Measurements from ENCODE around the gene AHCYL2.
"Not testable (repeated sequence)": the region's sequence is repeated elsewhere in the genome, so short reads cannot be mapped to it uniquely, and the experiment has no call there.

The AHCYL2 gene

DNA sequence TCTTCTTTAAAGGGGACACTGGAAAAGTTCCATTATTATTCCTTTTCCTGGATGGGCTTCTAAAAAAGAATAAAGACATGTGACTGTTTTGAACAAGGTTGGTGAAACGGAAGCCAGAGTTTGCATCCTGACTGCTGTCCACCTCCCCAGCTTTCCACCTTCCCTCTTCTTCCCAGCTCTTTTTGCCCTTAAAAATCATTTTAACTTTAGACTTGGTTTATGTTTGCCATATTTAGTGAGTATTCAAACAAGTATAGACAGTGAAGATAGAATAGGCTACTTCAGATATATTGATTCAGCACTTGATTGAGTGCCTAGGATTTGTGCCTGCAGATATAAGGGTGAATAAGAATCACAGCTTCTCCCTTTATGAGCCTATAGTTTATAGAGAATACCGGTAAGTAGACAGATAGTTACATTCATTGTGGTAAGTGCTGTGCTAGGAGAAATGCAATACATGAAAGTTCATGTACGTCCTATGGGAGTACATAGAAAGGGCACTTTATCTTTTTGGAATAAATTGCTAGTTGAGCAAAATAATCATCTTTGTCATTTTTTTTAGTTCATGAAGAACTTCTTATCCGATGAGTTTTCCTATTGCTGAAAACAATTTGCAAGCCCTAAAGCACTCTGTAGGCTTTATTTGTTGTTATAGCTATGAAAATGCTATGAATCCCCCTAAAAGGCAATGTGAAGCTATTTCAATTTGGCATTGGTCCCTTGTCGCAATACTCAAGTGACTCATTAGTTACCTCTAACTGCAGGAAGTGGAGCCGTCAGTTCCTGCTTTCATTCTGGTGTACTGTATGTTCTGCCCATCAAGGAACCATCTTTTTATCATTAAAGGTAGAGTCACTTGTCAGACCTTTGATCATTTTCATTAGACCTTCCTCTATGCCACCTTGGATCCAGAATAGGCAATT is 152.2 kb downstream of the AHCYL2 start:
- no peak for DNase-seq (ENCODE audit: low read depth in 4 of 4, low spot score in 1 of 4)

DNA sequence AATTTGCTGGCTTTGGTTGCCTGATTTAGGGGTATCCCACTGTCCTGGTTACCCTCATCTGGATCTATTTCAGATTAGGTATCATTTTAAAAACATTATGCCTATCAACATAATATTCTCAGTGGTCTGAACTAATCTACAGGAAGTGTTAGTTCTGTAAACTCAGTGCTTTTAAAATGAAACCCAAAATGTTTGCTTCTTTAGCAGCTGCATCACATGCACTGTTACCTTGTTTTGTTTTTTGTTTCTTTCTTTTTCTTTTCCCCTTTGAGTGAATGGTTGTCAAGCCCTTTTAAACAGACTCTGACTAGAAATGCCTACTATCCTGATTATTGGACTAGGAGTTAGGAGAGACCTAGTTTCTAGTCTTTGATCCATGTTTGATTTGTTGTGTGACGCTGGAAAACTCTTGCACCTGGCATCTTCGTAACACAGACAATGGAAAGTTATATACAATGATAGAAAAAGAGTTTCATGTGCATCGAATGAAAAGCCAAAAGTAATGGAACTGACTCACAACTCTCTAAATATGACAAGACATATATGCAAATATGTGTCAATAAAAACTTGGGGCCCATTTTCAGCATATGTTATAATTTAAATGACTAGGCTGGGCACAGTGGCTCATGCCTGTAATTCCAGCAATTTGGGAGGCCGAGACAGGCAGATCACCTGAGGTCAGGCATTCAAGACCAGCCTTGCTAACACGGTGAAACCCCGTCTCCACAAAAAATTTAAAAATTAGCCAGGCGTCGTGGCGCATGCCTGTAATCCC is 157.1 kb downstream of the AHCYL2 start:
- DNase-seq (ENCODE audit: low read depth in 4 of 4, low spot score in 1 of 4), result no peak

DNA sequence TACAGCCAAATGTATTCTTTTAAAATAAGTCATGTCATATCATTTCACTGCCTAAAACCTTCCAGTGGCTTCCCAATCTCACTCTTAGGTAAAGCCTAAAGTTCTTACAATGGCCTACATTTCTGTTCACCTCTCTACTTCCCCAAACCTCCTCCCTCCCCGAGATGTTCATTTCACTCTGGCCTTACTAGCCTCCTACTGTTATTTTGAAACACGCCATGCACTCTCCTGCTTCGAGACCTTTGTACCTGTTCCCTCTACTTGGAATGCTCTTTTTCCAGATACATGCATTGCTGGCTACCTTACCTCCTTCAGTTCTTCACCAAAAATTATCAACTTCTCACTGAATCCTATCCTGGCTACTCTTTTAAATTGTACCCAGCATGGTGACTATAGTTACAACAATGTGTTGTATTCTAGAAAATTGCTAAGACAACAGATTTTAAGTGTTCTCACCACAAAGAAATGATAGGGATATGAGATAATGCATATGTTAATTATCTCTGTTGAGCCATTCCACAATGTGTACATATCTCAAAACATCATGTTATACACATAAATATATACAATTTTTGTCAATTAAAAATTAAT is 158.8 kb downstream of the AHCYL2 start:
- no peak for DNase-seq (ENCODE audit: low read depth in 4 of 4, low spot score in 1 of 4)

DNA sequence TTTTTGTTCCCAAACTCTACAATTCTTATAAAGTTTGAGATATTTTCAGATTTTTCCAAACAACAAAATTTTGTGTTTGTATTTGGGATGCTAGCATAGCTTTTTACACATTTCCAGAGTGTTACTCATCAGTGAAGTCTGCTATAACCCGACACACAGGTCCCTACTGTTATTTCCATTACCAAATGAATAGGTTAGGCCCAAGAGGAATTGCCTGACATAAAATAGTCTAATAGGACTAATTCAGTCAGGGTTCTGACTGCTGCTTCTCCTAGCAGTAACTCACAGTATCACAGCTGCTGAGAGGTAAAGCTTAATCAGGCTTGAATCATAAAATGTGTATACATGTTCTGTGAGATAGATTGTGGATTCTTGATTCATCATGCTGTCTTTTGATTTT is 160.3 kb downstream of the AHCYL2 start:
- DNase-seq (ENCODE audit: low read depth in 4 of 4, low spot score in 1 of 4), result no peak

DNA sequence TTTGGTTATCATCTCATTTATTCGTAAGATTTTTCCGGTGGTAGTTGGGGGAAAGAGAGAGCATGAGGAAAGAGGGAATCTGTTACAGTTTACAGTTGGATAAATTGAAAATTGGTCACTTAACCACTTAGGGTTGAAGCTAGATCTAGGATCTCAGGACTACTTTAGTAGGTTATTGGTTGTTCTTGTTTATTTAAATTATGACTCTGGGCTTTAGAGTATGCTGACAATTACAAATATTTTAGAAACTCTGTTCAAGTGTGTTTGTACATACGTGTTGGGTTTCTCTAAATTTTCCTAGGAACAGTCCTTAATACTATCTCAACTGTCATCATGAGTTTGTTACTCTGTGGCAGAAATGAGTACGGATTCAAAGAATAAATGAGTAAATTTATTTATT is 160.8 kb downstream of the AHCYL2 start:
- no peak for DNase-seq (ENCODE audit: low read depth in 4 of 4, low spot score in 1 of 4)

DNA sequence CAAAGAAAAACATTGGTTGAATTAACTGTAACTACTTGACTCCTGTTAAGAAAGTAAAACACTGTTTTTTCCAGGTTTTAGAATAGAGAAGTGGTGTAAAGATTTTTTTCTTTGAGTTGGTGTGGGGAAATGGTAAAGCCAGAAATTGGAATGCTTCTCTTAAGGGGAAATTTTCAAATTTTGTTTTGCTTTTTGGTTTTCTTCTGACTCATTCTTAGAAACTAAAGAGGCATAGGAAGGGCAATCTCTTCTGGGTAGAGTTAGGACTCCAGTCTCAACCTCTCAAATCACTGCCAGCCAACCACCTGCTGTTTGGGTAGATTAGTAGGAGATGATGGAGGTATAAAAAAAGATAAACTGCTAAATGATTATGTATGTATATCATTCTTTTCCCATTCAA is 161.7 kb downstream of the AHCYL2 start:
- no peak for DNase-seq (ENCODE audit: low read depth in 4 of 4, low spot score in 1 of 4)

DNA sequence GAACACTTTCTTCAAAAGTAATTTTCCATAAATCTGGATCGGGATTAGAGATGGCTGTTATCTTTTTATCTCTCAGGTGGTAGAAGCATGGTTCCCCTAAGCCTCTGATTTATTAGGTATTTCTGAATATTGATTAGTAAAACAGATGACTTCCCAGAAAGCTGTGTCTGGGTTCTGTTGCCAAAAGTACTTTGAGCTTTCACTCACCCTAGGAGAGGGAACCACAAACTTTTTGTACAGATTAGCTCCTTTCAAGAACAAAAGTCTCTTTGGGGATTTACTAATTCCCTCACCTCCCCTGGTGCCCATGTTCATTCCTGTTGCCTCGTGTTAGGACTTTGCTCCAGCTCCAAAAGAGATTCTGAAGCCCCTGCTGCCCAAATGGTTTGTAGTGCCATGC is 162.7 kb downstream of the AHCYL2 start:
- DNase-seq (ENCODE audit: low read depth in 4 of 4, low spot score in 1 of 4), result no peak

DNA sequence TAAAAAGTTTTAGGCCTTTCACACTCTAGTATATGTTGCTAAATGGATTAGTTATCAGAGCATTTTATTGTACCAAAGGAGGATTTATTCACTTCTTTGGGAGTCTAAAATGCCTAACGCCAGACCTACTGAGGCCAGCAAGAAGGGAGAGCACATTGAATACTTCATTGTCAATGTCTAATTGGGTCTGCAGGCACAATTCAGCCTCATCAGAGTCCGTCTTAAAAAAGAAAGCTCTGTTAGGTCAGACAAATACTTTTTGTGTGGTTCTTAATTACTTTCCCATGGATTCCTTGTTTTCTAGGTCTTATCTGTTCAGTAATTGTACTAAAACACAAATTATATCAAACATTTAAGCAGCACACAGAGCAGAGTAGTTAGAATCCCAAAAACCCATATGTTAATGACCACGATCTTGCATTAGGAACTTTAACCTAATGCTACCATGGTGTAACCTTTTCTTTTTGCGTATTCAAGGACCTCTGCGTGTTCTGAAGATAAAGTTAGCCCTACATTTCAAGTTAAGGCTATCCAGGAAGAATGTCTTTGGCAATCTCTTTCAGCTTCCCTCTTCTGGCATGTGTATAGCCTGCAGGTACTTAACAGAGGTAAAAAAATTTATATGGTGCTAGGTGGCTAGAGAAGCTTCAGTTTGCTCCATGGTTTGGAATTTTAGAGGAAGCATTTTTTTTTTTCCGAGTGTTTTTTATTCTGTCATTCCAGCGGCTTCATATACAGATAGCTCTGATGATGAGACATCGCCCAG is 163.7 kb downstream of the AHCYL2 start:
- DNase-seq (ENCODE audit: low read depth in 4 of 4, low spot score in 1 of 4), result no peak

DNA sequence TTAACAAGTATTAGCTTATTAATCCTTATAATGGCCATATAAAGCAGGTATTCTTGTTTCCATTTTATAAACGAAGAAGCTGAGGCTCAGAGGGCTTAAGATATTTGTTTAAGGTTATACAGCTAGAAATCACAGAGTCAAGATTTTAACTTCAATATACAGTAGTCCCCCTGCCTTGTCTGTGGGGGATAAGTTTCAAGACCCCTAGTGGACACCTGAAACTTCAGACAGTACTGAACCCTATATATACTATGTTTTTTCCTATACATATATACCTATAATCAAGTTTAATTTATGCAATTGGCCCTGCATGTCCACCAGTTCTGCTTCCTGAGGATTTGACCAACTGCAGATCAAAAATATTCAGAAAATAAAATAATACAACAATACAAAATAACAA is 165.0 kb downstream of the AHCYL2 start:
- no peak for DNase-seq (ENCODE audit: low read depth in 4 of 4, low spot score in 1 of 4)

DNA sequence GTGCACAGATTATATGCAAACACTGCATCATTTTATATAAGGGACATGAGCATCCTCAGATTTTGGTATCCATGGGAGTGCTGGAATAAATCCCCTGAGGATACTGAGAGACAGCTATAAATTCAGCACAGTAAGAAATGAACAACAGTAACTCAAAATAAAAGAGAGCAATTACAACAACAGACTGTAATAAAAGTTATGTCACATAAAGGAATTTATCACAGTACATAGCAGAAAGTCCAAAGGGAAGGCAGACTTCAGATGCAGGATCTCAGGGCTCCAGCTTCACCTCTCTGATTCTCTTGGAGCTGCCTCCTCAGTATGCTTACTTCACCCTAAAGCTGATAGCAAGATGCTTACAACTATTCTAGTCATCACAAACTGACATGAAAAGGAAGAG is 165.5 kb downstream of the AHCYL2 start:
- no peak for DNase-seq (ENCODE audit: low read depth in 4 of 4, low spot score in 1 of 4)

DNA sequence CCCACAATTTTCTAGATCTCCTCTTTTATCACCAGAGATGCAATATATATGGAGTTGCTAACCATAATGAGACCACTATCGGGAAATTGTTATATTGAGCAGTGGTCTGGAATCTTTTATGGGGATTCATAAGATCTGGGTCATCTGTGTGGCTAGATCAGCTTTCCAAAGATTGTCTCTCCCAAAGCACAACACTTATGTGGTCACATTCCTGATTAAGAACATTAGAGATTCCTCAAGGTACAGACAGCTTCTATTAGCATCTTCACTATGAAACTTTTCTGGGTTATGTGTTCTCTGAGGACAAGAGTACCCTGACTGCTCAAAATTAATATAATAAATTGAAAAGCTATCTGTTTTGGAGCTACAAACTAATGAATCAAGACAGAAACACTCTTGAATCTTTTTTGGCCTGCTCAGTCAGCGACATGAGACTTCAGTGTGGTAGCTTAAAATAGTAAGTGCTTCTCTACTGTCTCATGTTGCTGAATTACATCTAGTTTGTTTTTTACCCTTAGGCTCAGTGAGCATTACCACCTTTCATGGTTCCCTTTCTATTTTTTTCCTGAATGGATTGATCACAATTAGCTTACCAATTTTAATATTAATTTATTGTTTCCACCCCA is 166.8 kb downstream of the AHCYL2 start:
- no peak for DNase-seq (ENCODE audit: low read depth in 4 of 4, low spot score in 1 of 4)

DNA sequence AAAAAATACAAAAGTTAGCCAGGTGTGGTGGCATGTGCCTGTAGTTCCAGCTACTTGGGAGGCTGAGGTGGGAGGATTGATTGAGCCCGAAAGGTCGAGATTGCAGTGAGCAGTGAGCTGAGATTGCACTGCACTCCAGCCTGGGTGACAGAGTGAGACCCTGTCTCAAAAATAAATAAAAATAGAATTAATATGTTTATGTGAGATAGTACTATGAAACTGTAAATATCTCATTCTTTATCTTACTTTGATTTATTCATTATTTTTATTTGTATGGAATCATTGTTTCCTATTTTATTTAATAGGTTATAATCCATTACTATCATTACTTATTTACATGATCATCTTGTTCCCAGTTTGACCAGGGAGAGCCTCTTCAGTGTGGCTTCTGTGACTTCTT is 168.4 kb downstream of the AHCYL2 start:
- no peak for DNase-seq (ENCODE audit: low read depth in 4 of 4, low spot score in 1 of 4)

DNA sequence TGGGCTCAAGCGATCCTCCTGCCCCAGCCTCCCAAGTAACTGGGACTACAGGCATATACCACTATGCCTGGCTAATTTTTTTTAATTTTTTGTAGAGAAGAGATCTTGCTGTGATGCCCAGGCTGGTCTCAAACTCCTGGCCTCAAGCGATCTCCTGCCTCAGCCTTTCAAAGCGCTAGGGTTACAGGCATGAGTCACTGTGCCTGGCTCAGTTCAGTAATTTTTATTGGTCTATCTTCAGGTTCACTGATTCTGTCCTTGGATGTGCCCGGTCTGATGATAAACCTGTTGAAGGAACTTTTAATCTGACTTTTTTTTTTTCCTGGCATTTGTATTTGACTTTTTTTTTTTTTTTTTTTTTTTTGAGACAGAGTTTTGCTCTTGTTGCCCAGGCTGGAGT is 169.3 kb downstream of the AHCYL2 start:
- no peak for DNase-seq (ENCODE audit: low read depth in 4 of 4, low spot score in 1 of 4)

DNA sequence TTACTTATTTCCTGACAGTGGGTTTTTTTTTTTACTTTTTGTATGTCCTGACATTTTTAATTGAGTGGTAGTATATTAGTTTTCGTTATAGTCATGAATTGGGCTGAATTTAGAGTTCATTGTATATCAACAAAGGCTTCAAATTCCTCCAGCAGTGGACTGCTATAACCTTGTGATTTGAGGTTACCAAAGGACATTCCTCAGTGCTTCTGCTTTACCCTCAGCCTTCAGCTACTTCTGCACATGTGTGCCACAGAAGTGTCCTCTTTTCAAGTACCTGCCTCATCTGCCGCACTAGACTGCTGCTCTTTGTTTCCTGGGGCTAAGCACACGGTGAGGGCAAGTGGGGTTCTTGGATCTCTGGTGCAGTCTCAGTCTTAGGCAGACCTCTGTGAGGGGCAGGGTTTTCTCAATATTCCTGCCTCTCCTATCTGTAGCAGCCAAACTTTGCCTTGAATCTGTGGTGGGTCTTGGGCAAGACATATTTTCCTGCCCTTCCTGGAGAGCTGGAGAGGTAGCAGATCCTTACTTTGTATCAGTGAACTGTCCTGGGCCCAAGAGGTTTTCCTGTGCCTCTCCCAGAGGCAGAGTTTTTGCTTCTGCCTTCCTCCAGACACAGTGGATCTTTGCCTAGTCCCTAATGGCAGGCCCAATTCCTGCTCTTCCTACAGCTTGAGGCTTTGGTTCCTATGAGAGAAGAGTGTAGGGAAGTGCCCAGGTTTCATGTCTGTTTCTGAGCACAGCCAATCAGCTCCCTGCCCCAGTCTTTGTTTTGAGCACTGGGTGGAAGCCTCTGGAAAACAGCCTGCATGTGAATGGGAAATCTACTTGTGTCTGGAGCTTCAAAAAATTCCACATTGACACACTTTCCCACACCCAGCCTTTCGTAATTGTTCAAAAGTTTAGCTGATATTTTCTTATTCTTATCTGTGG is 170.4 kb downstream of the AHCYL2 start:
- DNase-seq (ENCODE audit: low read depth in 4 of 4, low spot score in 1 of 4), result no peak

DNA sequence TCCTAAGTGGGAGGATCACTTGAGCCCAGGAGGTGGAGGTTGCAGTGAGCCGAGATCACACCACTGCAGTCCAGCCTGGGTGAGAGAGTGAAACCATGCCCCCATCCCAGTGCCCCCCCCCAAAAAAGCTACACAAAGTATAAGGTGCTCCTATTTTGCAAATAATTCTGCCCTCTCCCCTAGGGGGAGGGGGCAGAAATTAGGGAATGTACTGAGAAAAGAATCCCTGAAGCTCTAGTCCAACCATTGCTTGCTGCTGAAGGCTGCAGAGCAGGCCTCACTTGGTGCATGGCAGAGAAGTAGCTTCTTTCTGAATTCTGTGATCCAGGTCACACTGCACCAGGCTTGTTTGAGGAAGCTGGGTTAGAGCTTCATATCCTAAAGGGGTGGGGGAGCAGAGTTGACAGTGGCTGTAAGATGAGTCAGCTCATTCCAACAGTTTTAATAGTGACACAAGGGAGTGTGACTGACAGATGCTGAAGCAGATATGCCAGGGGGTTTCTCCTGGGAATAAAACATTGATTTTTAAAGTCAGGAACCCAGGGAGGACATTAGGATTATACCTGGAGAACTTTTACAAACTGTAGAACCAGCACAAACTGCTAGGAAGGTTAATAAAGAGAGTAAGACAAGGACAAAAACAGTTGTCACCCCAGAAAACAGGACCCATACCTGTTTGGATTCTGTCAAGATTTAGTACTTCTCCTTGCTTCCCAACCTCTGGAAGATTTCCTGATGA is 176.6 kb downstream of the AHCYL2 start:
- DNase-seq (ENCODE audit: low read depth in 4 of 4, low spot score in 1 of 4), result no peak

DNA sequence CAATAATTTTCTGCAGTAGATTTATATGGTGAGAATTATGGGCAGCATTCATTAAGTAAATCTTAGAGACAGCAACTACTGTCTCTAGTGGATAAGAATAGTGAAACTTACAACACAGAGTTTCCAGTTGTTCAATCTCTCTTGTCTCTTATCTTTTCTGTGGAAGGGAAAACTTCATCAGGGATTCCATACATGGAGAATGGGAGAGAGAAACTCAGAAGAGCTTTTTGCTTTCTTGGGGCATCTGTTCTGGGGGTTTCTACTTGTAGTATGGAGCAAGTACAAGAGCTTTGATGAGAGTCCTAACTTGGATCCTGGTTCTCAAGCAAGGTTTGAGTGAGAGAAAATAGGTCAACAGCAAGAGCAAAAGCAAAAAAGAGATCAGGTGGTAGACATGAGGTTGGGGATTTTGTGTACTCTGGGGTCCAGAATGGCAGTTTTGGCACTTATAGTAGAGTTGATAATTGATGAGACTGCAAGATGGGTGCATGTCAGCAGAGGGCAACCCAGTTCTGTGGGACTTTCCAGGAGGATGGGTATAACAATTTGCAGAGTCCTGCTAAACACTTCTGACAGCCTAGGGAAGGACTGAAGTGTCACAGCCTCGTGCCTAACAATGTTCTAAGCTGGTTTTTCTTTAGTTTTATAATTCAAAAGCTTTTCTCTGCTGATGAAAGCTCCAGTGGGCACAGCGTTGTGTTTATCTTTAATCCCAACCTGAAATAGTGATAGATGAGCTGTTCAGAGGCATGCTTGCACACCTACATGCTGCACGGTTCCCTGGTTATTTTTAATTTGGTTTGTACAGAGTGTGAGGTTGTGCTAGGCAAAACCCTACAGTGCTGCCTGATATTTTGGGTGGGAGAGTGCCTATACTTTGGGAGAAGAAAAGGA is 177.4 kb downstream of the AHCYL2 start:
- peak in 1 of 4 experiments; percentile 2 for DNase-seq (ENCODE audit: low read depth in 4 of 4, low spot score in 1 of 4)

DNA sequence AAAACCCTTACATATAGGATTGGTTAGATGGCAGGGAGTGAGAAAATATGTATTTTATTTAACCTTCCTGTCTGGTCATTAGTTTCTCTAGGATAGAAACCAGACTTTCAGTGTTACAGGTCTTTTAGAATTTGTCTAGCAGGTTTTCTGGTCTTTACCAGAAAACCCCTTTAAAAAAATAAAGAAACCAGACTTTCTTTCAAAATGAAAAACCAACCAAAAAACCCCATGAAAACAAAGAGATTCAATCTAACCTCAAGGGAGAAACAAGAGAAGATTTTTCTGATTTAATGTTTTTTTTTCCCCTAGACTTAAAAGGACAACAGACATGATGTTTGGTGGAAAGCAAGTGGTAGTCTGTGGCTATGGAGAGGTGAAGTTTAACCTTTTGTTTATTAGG is 180.7 kb downstream of the AHCYL2 start:
- DNase-seq (ENCODE audit: low read depth in 4 of 4, low spot score in 1 of 4), result no peak

DNA sequence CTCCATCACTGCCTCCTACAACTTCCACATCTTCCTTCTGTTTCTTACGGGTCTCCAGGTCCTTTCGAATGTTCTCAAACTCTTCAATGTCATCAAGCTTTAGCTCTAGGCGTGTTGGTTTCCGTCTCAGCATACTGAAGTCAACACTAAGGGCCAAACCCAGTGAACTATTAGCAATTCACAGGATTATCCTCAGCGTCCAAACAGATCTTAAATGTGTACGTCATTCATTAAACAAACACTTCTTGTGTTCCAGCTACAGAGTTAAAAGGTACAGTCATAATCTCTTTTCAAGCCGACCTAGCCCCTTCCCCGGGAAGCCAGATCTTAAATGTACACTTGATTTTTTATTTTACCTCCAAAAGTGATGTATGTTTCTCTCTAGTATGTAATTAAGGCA is 185.4 kb downstream of the AHCYL2 start:
- DNase-seq (ENCODE audit: low read depth in 4 of 4, low spot score in 1 of 4), result not testable (repeated sequence)

All from stimulated activated CD4-positive, alpha-beta T cell treated with anti-CD3 and anti-CD28 coated beads, Interleukin-1b, Interleukin-23, amount 100 ng/mL, for 24 hours (primary cell).